ENCODE results near the gene CAPN5. TPM values are rescaled to one million over a fixed set of nuclear protein-coding genes. Genes with fewer than 3 reads are reported as not detected.

Gene CAPN5
- total and polyA plus RNA-seq, 10 of the 15 experiments (the other 5 are each of a cell fraction or from before 2014, with no cell fraction given): 0.02 to 0.33 (median 0.07) TPM; not detected in 3

- TF ChIP-seq HSF1 (IDR thresholded peaks at IDR 0.05; ENCODE audit: low read depth, low read length) (no peak), TBL1XR1 (IDR thresholded peaks at IDR 0.05; ENCODE audit: low read depth, low read length) (no peak)
Observed at GRCh38 chr11:77038029-77038824, 28.5 kb upstream of the CAPN5 start (continued).

- 21% methylated on average over 16 of the region's 16 CpGs for WGBS (ENCODE audit: insufficient coverage, insufficient replicate concordance, low lambda C conversion rate, missing lambda C conversion rate)
- Histone ChIP-seq H3K9ac (ENCODE audit: control insufficient read depth, insufficient read depth, low read length) (no peak overlapping the region), H2AFZ (ENCODE audit: control insufficient read depth, low read depth, low read length) (no peak overlapping the region), H3K4me3 (no peak overlapping the region), H3K4me1 (ENCODE audit: control insufficient read depth, insufficient read depth, low read length) (peaks cover 6% of the 10 kb centered on the region), H3K27ac (ENCODE audit: control insufficient read depth, insufficient read depth) (no peak overlapping the region), H4K20me1 (ENCODE audit: control insufficient read depth, insufficient read depth) (no peaks in the 10 kb centered on the region), H3K9me3 (replicated peaks; ENCODE audit: control insufficient read depth, insufficient read depth, low read length) (no peaks in the 10 kb centered on the region; the same call in 2 of the 3 replicates), H3K27me3 (replicated peaks in 1 of 2; ENCODE audit: control insufficient read depth in 2 of 2, insufficient read depth in 2 of 2, low read length in 1 of 2) (peaks cover 1 to 4% of the 10 kb centered on the region in 2 experiments; a peak in 3 of 4 replicates), H3K4me2 (ENCODE audit: control insufficient read depth, insufficient read depth) (peak overlapping the region; percentile 60), H3K79me2 (ENCODE audit: control insufficient read depth, insufficient read depth, low read length) (no peaks in the 10 kb centered on the region), H3K36me3 (ENCODE audit: control insufficient read depth in 2 of 2, insufficient read depth in 2 of 2, low read length in 1 of 2) (no peaks in the 10 kb centered on the region)
- FAIRE-seq (no peak), DNase-seq (ENCODE audit: low read depth, low spot score) (no peak), ATAC-seq (peak; percentile 75)
- ChIA-PET SMC1A (ENCODE audit: uncharacterized antibody, unreplicated experiment) (interaction anchor here (2.0 kb wide), 1 partner anchor 119 kb away, joined by 8 read pairs; no protein-coding TSS in a partner anchor), POLR2A (interaction anchor here (0.7 kb wide), 2 partner anchors 29 to 128 kb away, joined by 3 read pairs; no protein-coding TSS in a partner anchor), CTCF (interaction anchor here (1.0 to 4.5 kb wide), 3 partner anchors 9 to 119 kb away, joined by 3 to 31 read pairs (median 3); no protein-coding TSS in a partner anchor), RAD21 (ENCODE audit: unreplicated experiment) (interaction anchor here (1.1 kb wide), 1 partner anchor 119 kb away, joined by 5 read pairs; no protein-coding TSS in a partner anchor)
- in situ Hi-C loops (cut with MboI): no loop called here
- intact Hi-C loops (cut with micrococcal nuclease; ENCODE audit: unreplicated experiment): loop anchor here (1.0 kb wide), 1 partner anchor 119 kb away; no protein-coding TSS in a partner anchor
- BruUV-seq (replicated peaks): no TSS peak
- TF ChIP-seq SPI1 (IDR thresholded peaks at IDR 0.05; ENCODE audit: borderline replicate concordance, insufficient read depth, low read depth, low read length) (peak; percentile 77; the same call in 1 of the 2 replicates), BCLAF1 (IDR thresholded peaks at IDR 0.05) (no peak), BACH1 (IDR thresholded peaks at IDR 0.05; ENCODE audit: borderline replicate concordance) (no peak), MYB (IDR thresholded peaks at IDR 0.05; ENCODE audit: borderline replicate concordance, low read depth, low read length) (no peak), POLR2AphosphoS5 (IDR thresholded peaks at IDR 0.05; ENCODE audit: low read length) (no peak), NFYB (IDR thresholded peaks at IDR 0.05; ENCODE audit: insufficient read depth, low read depth, low read length) (0 out of 2 replicates have a peak, but pooled peaks have one; percentile 13)
Observed at GRCh38 chr11:77038825-77039326, 27.9 kb upstream of the CAPN5 start.
